SK-N-MC (cell line): ENCODE measurements around the gene SEC31A.
"Not testable (repeated sequence)": the region's sequence is repeated elsewhere in the genome, so short reads cannot be mapped to it uniquely, and the experiment has no call there.

Experiments used
- DNase-seq: peaks from one replicate; pipeline ENCODE4 v3.0.0-alpha.2; 2011; ENCODE audit warnings: low read depth, low spot score
- H3K27ac ChIP-seq: fragments of 200-600 bp; sonication (generic); 2 replicates; pipeline ENCODE4 v1.5.1; 2016; ENCODE audit warnings: mixed run types
- H3K36me3 ChIP-seq: fragments of 200-600 bp; sonication (generic); 2 replicates; pipeline ENCODE4 v1.6.1; 2017; ENCODE audit warnings: antibody characterized with exemption, low read length, mixed read lengths; ENCODE audit not compliant: insufficient read depth
- H3K4me3 ChIP-seq: fragments of 200-600 bp; sonication (generic); 2 replicates; pipeline ENCODE4 v1.5.1; 2016
- H3K9ac ChIP-seq: fragments of 200-600 bp; sonication (generic); 2 replicates; pipeline ENCODE4 v1.8.0; 2017; ENCODE audit warnings: mixed run types, mixed read lengths; ENCODE audit not compliant: insufficient read length
- H3K9me3 ChIP-seq: fragments of 200-600 bp; sonication (generic); 2 replicates; pipeline ENCODE4 v1.6.1; 2017; ENCODE audit warnings: low read depth, mild to moderate bottlenecking, antibody characterized with exemption, low read length, moderate library complexity, mixed read lengths
- EZH2 ChIP-seq: fragments of 200-600 bp; sonication (generic); IDR thresholded peaks from one replicate; pipeline ENCODE4 v1.6.1; 2017; ENCODE audit warnings: antibody characterized with exemption
- FOXP2 ChIP-seq: optimal IDR thresholded peaks from 2 replicates; pipeline ENCODE3; 2011; ENCODE audit warnings: mild to moderate bottlenecking, moderate library complexity; ENCODE audit not compliant: insufficient read depth; ENCODE audit errors: extremely low read length, control extremely low read depth
- POLR2AphosphoS5 ChIP-seq: IDR thresholded peaks from 2 replicates; pipeline ENCODE4 v1.6.1; 2012; ENCODE audit warnings: mild to moderate bottlenecking, low read depth, low read length, borderline replicate concordance

The SEC31A gene

GRCh38 chr4:82890901-82891706 is at the start of gene SEC31A:
Gene SEC31A, minus strand, starts transcription at chr4:82891153. Its CDS starts 9,217 bp downstream, at chr4:82881936.
- Histone ChIP-seq H3K9ac (peak within 1 kb of the TSS; percentile 94), H3K9me3 (no peaks in the 10 kb centered on the region), H3K4me3 (peak within 1 kb of the TSS; percentile 90), H3K27ac (peak within 1 kb of the TSS; percentile 87), H3K36me3 (peaks cover 38% of the 10 kb centered on the region)
- TF ChIP-seq FOXP2 (peak; percentile 95), POLR2AphosphoS5 (peak; percentile 95), EZH2 (no peak)
- DNase-seq = no peak

- no peak for DNase-seq
- TF ChIP-seq POLR2AphosphoS5 = no peak
- no peak for TF ChIP-seq EZH2
- no peak for TF ChIP-seq FOXP2
- peaks cover 46% of the 10 kb centered on the region for H3K36me3 ChIP-seq
- no peak overlapping the region for H3K9ac ChIP-seq
- no peak overlapping the region for H3K4me3 ChIP-seq
- no peaks in the 10 kb centered on the region for H3K9me3 ChIP-seq
- no peak overlapping the region for H3K27ac ChIP-seq
These were observed 48.5 kb upstream of the SEC31A start for GRCh38 chr4:82939414-82939813.

- Histone ChIP-seq H3K36me3 (peaks cover 53% of the 10 kb centered on the region), H3K9me3 (no peaks in the 10 kb centered on the region), H3K4me3 (no peak overlapping the region), H3K9ac (no peak overlapping the region), H3K27ac (no peak overlapping the region)
- no peak for DNase-seq
- TF ChIP-seq EZH2 = no peak
- no peak for TF ChIP-seq FOXP2
- TF ChIP-seq POLR2AphosphoS5 = no peak
These were observed 43.5 kb upstream of the SEC31A start for GRCh38 chr4:82934441-82934840.

GRCh38 chr4:82930848-82931755 is 40.1 kb upstream of the SEC31A start:
- TF ChIP-seq POLR2AphosphoS5 = no peak
- TF ChIP-seq FOXP2 = no peak
- no peak for TF ChIP-seq EZH2
- Histone ChIP-seq H3K36me3 (peaks cover 30% of the 10 kb centered on the region), H3K9ac (no peak overlapping the region), H3K27ac (no peak overlapping the region), H3K9me3 (no peaks in the 10 kb centered on the region), H3K4me3 (no peak overlapping the region)
- no peak for DNase-seq

GRCh38 chr4:82921795-82922194 is 30.8 kb upstream of the SEC31A start:
- H3K9me3 ChIP-seq = no peaks in the 10 kb centered on the region
- H3K4me3 ChIP-seq = no peak overlapping the region
- DNase-seq = no peak
- peaks cover 12% of the 10 kb centered on the region for H3K36me3 ChIP-seq
- TF ChIP-seq EZH2 (no peak), FOXP2 (no peak), POLR2AphosphoS5 (no peak)
- no peak overlapping the region for H3K27ac ChIP-seq
- no peak overlapping the region for H3K9ac ChIP-seq

GRCh38 chr4:82919386-82919785 is 28.4 kb upstream of the SEC31A start:
- TF ChIP-seq EZH2 (no peak), POLR2AphosphoS5 (no peak), FOXP2 (no peak)
- Histone ChIP-seq H3K9ac (no peak overlapping the region), H3K4me3 (no peak overlapping the region), H3K36me3 (peaks cover 9% of the 10 kb centered on the region), H3K27ac (no peak overlapping the region), H3K9me3 (no peaks in the 10 kb centered on the region)
- no peak for DNase-seq

- TF ChIP-seq EZH2 (no peak), POLR2AphosphoS5 (no peak), FOXP2 (no peak)
- Histone ChIP-seq H3K36me3 (peaks cover 9% of the 10 kb centered on the region), H3K9ac (no peak overlapping the region), H3K4me3 (no peak overlapping the region), H3K27ac (no peak overlapping the region), H3K9me3 (no peaks in the 10 kb centered on the region)
- DNase-seq = no peak
These were observed 27.1 kb upstream of the SEC31A start for GRCh38 chr4:82918091-82918490.

GRCh38 chr4:82913968-82914367 is 23.0 kb upstream of the SEC31A start:
- not testable (repeated sequence) for DNase-seq, H3K27ac ChIP-seq, H3K9ac ChIP-seq, H3K4me3 ChIP-seq, H3K9me3 ChIP-seq
- peaks cover 15% of the 10 kb centered on the region for H3K36me3 ChIP-seq
